PC-9 (cell line): ENCODE results near the gene ZSWIM8. TPM values are rescaled to one million over a fixed set of nuclear protein-coding genes. Genes with fewer than 3 reads are reported as not detected.
"Not testable (repeated sequence)": the region's sequence is repeated elsewhere in the genome, so short reads cannot be mapped to it uniquely, and the experiment has no call there.

ENCODE experiments used
- Bru-seq: library from RNA; stranded (reverse); fragments of 400-500 nt; gene quantifications from one replicate; lab custom pipeline; 2021; lab: Mats Ljungman, UMichigan
- BruChase-seq, 2 experiments: library from RNA; stranded (reverse); fragments of 400-500 nt; gene quantifications; one replicate each; lab custom pipeline; 2021; lab: Mats Ljungman, UMichigan
- BruUV-seq: library from RNA; stranded (reverse); fragments of 400-500 nt; replicated peaks from 2 replicates; lab custom pipeline; 2021; lab: Mats Ljungman, UMichigan
- CTCF ChIA-PET: fragments of 300-600 bp; sonication (Branson Sonifier 250); formaldehyde crosslinking; loops from one replicate; lab custom pipeline; 2022; ENCODE audit warnings: antibody characterized with exemption; lab: Charles Lee
- POLR2A ChIA-PET: fragments of 300-600 bp; sonication (Branson Sonifier 250); formaldehyde crosslinking; loops from one replicate; lab custom pipeline; 2022; ENCODE audit warnings: antibody characterized with exemption; ENCODE audit not compliant: unreplicated experiment; lab: Charles Lee
- DNase-seq, 2 experiments: peaks; one replicate each; pipeline versions ENCODE4 v3.0.0 to v3.0.0-alpha.2; 2015 to 2022; ENCODE audit warnings: mixed read lengths in 1 of 2
- H2AFZ ChIP-seq: fragments of 200-600 bp; sonication (generic); 2 replicates; pipeline ENCODE4 v1.8.1; 2017; ENCODE audit warnings: antibody characterized with exemption
- H3F3A ChIP-seq: fragments of 200-600 bp; sonication (generic); 2 replicates; pipeline ENCODE4 v1.8.1; 2017; ENCODE audit warnings: antibody characterized with exemption, mild to moderate bottlenecking, low read depth; ENCODE audit not compliant: insufficient read depth
- H3K27ac ChIP-seq: fragments of 200-600 bp; sonication (generic); 2 replicates; pipeline ENCODE4 v1.6.1; 2016; ENCODE audit warnings: mixed run types
- H3K27me3 ChIP-seq: fragments of 200-600 bp; sonication (generic); 2 replicates; pipeline ENCODE4 v1.6.1; 2016; ENCODE audit warnings: low read depth, mixed run types; ENCODE audit not compliant: insufficient read depth
- H3K36me3 ChIP-seq: fragments of 200-600 bp; sonication (generic); 2 replicates; pipeline ENCODE4 v1.6.1; 2016; ENCODE audit warnings: low read depth, mixed run types
- H3K4me1 ChIP-seq: fragments of 200-600 bp; sonication (generic); replicated peaks from 2 replicates; pipeline ENCODE4 v1.6.1; 2016; ENCODE audit warnings: mixed run types; ENCODE audit not compliant: insufficient read depth
- H3K4me2 ChIP-seq: fragments of 200-600 bp; sonication (generic); 2 replicates; pipeline ENCODE4 v1.6.1; 2017; ENCODE audit warnings: mixed run types
- H3K4me3 ChIP-seq: fragments of 200-600 bp; sonication (generic); 2 replicates; pipeline ENCODE4 v1.6.1; 2016; ENCODE audit warnings: mixed run types
- H3K79me2 ChIP-seq: fragments of 200-600 bp; sonication (generic); 2 replicates; pipeline ENCODE4 v1.6.1; 2017; ENCODE audit warnings: low read depth, mixed run types
- H3K9me2 ChIP-seq: fragments of 200-600 bp; sonication (generic); 2 replicates; pipeline ENCODE4 v1.8.1; 2017; ENCODE audit warnings: mild to moderate bottlenecking; ENCODE audit not compliant: insufficient read depth
- H3K9me3 ChIP-seq: fragments of 200-600 bp; sonication (generic); 2 replicates; pipeline ENCODE4 v1.8.1; 2016; ENCODE audit warnings: low read depth; ENCODE audit not compliant: insufficient read depth
- H4K20me1 ChIP-seq: fragments of 200-600 bp; sonication (generic); 2 replicates; pipeline ENCODE4 v1.8.1; 2017; ENCODE audit not compliant: insufficient read depth
- CTCF ChIP-seq: fragments of 200-600 bp; sonication (generic); conservative IDR thresholded peaks from 2 replicates; pipeline ENCODE4 v1.6.1; 2017; ENCODE audit warnings: mixed run types, antibody characterized with exemption, mild to moderate bottlenecking, moderate library complexity
- EZH2 ChIP-seq: fragments of 200-600 bp; sonication (generic); IDR thresholded peaks from 2 replicates; pipeline ENCODE4 v1.8.0; 2017; ENCODE audit warnings: antibody characterized with exemption, low read depth
- intact Hi-C: fragments of 100-400 bp; cut with micrococcal nuclease; formaldehyde crosslinking; loops from one replicate; pipeline ENCODE4 v1.10.0; 2022; ENCODE audit not compliant: unreplicated experiment
- long read RNA-seq: library from polyadenylated mRNA; stranded (forward); transcript quantifications from one replicate; pipeline ENCODE4 v2.0.0, GENCODE V29; 2022
- total RNA-seq: library from RNA; stranded (reverse); gene quantifications from 2 replicates; pipeline ENCODE4 v1.2.3, GENCODE V29; 2021

Gene ZSWIM8
- total RNA-seq (49.2 and 70.0 TPM in 2 replicates), Bru-seq, nascent RNA (percentile 58 among the genes with signal in this experiment), BruChase-seq, experiment 1, labeled RNA remaining after a 2-hour chase (percentile 76 among the genes with signal in this experiment), BruChase-seq, experiment 2, labeled RNA remaining after a 6-hour chase (percentile 86 among the genes with signal in this experiment)
- long read RNA-seq, full-length matches to known transcripts: 2 of 23 reads
- long read RNA-seq, partial matches to known transcripts: 12 of 23 reads
- long read RNA-seq, other reads (novel, unspliced or antisense): 9 of 23 reads

DNA sequence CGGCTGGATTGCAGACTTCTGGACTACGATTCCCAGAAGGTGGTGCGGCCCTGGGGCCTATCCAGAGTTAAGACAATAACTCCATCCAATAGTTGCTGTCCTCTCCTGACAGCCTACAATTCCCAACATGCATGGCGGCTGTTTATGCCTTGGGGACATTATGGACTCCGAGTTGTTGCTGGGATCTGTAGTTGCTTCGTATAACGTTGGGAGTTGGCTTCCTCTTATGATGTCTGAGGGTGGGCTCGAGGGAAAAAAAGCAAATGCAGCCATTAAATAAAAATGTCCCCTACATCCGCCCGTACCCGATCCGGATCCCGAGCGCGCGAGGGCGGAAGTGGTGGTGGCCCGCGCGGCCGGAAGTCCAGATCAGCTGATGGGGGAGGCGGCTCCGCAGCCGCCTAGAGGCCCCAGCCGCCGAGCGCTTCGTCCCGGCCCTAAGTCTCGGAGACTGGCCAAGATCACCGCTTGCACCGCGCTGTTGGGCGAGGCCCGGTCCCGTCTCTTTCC is at the start of gene ZSWIM8:
Gene ZSWIM8 (plus strand): TSS at position 396 of the 510 bp plus-strand sequence. CDS start 273 bp downstream, outside the sequence.
- intact Hi-C loops: loop anchor here (1.0 to 5.0 kb wide), 4 partner anchors 26 to 1326 kb away; partner anchors contain the start of genes NDST2, SAMD8 and SEC24C

DNA sequence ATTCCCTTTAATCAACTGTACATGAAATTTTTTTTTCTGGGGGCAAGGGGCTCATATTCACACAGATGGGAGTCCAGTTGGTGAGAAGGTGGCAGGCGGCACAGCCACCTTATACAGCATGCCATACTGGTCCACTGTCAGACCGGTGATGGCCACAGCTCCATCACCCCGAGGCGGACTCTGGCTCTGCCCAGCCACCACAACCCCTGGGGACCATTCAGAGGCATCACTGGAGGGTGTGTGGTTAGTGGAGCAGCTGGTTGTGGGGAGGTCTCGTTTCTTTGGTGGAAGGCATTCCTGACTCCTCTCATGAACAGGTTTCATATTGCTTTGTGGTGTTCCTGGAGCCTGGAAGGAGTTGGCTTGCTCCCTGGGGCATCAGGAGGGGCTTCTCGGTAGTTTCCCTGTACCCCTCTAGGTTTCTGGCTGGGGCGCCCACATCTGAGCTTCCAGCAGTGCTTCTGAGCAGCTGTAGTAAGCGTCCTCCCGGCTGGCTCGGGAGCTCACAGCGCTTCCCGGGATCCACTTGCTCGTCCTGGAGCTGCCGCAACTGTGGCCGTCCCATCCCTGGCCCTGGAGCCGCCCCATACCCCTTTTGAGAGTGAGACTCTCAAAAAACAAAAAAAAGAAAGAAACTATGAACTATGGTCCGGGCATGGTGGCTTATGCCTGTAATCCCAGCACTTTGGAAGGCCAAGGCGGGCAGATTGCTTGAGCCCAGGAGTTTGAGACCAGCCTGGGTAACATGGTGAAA is 44.7 kb upstream of the ZSWIM8 start:
- H3K36me3 ChIP-seq, H3K27me3 ChIP-seq, H4K20me1 ChIP-seq, BruUV-seq, POLR2A ChIA-PET, CTCF ChIA-PET, H3K9me2 ChIP-seq, intact Hi-C loops, H3K9me3 ChIP-seq, DNase-seq, H2AFZ ChIP-seq, H3K4me3 ChIP-seq: not testable (repeated sequence)
- H3K27ac ChIP-seq: peak overlapping the region; percentile 66
- peaks cover 45% of the 10 kb centered on the region for H3K79me2 ChIP-seq
- 0 out of 2 replicates have a peak overlapping the region, but pooled peaks have one; percentile 25 for H3K4me2 ChIP-seq
- peaks cover 31% of the 10 kb centered on the region for H3K4me1 ChIP-seq
- H3F3A ChIP-seq: peaks cover 47% of the 10 kb centered on the region

More for the DNA sequence above, at the start of gene ZSWIM8:
- H3K79me2 ChIP-seq: peaks cover 73% of the 10 kb centered on the region
- peak within 1 kb of the TSS; percentile 58 for H3K4me3 ChIP-seq
- peak within 1 kb of the TSS; percentile 91 for H3K4me2 ChIP-seq
- ChIA-PET POLR2A (interaction anchor here (0.6 to 0.7 kb wide), 2 partner anchors 11 to 449 kb away, joined by 4 to 5 read pairs; no protein-coding TSS in a partner anchor), CTCF (no interaction called here)
- peaks cover 35% of the 10 kb centered on the region for H3K4me1 ChIP-seq
- peak within 1 kb of the TSS; percentile 78 for H2AFZ ChIP-seq
- H3K27me3 ChIP-seq: no peaks in the 10 kb centered on the region
- peak; percentile 80 to 93 for DNase-seq
- H4K20me1 ChIP-seq: peaks cover 18% of the 10 kb centered on the region; the same call in 1 of the 2 replicates
- 0 out of 2 replicates have a peak, but pooled peaks cover 2% of the 10 kb centered on the region for H3K36me3 ChIP-seq
- no peaks in the 10 kb centered on the region for H3K9me3 ChIP-seq
- H3K27ac ChIP-seq: 0 out of 2 replicates have a peak within 1 kb of the TSS, but pooled peaks have one; percentile 14
- BruUV-seq: no TSS peak
- no peaks in the 10 kb centered on the region for H3K9me2 ChIP-seq
- peaks cover 23% of the 10 kb centered on the region for H3F3A ChIP-seq
- TF ChIP-seq CTCF: no peak
- TF ChIP-seq EZH2: no peak

- no peak for DNase-seq
- Histone ChIP-seq H3K79me2 (peaks cover 58% of the 10 kb centered on the region), H3K4me3 (no peak overlapping the region), H3K9me3 (no peaks in the 10 kb centered on the region), H3K9me2 (no peaks in the 10 kb centered on the region; the same call in 1 of the 2 replicates), H3K4me1 (peaks cover 36% of the 10 kb centered on the region), H3K4me2 (peak overlapping the region; percentile 89), H2AFZ (no peak overlapping the region), H3F3A (peaks cover 34% of the 10 kb centered on the region), H3K27me3 (no peaks in the 10 kb centered on the region), H3K36me3 (peaks cover 18% of the 10 kb centered on the region; the same call in 1 of the 2 replicates), H3K27ac (peak overlapping the region; percentile 66), H4K20me1 (no peaks in the 10 kb centered on the region)
- POLR2A ChIA-PET: interaction anchor here (0.7 kb wide), 1 partner anchor 182 kb away, joined by 4 read pairs; no protein-coding TSS in a partner anchor
- CTCF ChIA-PET: no interaction called here
- TF ChIP-seq EZH2 (no peak), CTCF (no peak)
- intact Hi-C loops: no loop called here
- no TSS peak for BruUV-seq
These were observed 43.0 kb upstream of the ZSWIM8 start for GRCh38 chr10:73742454-73742734.
